ENCODE measurements around the gene APOE. TPM values are rescaled to one million over a fixed set of nuclear protein-coding genes. Genes with fewer than 3 reads are reported as not detected.
A peak's percentile ranks its signal among the peaks of the same experiment; 100 is the strongest.

APOE gene
- total and polyA plus RNA-seq, 2 of the 13 experiments (the other 11 are each of a cell fraction or from before 2014, with no cell fraction given): 1,328 to 1,470 TPM

GRCh38 chr19:44924243-44924725 lies 18.7 kb downstream of the APOE start (continued):
- TF ChIP-seq DZIP1 (CRISPR knock-in tag; IDR thresholded peaks at IDR 0.05) (no peak), ZNF607 (CRISPR knock-in tag; IDR thresholded peaks at IDR 0.05; ENCODE audit: borderline replicate concordance) (no peak), MEIS2 (CRISPR knock-in tag; IDR thresholded peaks at IDR 0.05) (peak; percentile 71; the same call in 1 of the 2 replicates), ZNF367 (CRISPR knock-in tag; IDR thresholded peaks at IDR 0.05; ENCODE audit: borderline replicate concordance) (no peak), RERE (CRISPR knock-in tag; IDR thresholded peaks at IDR 0.05; ENCODE audit: low read depth) (peak; percentile 95), TFE3 (CRISPR knock-in tag; IDR thresholded peaks at IDR 0.05) (peak; percentile 96), HCFC1 (IDR thresholded peaks at IDR 0.05; ENCODE audit: low read depth, low read length) (no peak), TOPORS (CRISPR knock-in tag; IDR thresholded peaks at IDR 0.05) (peak; percentile 75; the same call in 1 of the 2 replicates), PHB2 (IDR thresholded peaks at IDR 0.05; ENCODE audit: partially characterized antibody) (no peak), NFIB (CRISPR knock-in tag; IDR thresholded peaks at IDR 0.05; ENCODE audit: borderline replicate concordance) (no peak), NFATC3 (CRISPR knock-in tag; IDR thresholded peaks at IDR 0.05) (no peak), CSRNP1 (CRISPR knock-in tag; IDR thresholded peaks at IDR 0.05) (peak; percentile 86), HMG20B (CRISPR knock-in tag; conservative IDR thresholded peaks at IDR 0.05) (peak; percentile 87), SP1 (IDR thresholded peaks at IDR 0.05) (no peak), SP1 (CRISPR knock-in tag; IDR thresholded peaks at IDR 0.05) (peak; percentile 55), NCOA5 (CRISPR knock-in tag; IDR thresholded peaks at IDR 0.05) (no peak)
- TF ChIP-seq, protein P1, sequence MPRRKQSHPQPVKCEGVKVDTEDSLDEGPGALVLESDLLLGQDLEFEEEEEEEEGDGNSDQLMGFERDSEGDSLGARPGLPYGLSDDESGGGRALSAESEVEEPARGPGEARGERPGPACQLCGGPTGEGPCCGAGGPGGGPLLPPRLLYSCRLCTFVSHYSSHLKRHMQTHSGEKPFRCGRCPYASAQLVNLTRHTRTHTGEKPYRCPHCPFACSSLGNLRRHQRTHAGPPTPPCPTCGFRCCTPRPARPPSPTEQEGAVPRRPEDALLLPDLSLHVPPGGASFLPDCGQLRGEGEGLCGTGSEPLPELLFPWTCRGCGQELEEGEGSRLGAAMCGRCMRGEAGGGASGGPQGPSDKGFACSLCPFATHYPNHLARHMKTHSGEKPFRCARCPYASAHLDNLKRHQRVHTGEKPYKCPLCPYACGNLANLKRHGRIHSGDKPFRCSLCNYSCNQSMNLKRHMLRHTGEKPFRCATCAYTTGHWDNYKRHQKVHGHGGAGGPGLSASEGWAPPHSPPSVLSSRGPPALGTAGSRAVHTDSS (CRISPR knock-in tag; conservative IDR thresholded peaks at IDR 0.05): no peak
- TF ChIP-seq, protein P2, sequence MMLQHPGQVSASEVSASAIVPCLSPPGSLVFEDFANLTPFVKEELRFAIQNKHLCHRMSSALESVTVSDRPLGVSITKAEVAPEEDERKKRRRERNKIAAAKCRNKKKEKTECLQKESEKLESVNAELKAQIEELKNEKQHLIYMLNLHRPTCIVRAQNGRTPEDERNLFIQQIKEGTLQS (CRISPR knock-in tag; IDR thresholded peaks at IDR 0.05): peak; percentile 93

Measured in HepG2 (cell line).